Measurements from ENCODE around the gene PDYN.

GRCh38 chr20:1943275-1944002 lies 50.4 kb downstream of the PDYN start:
- TF ChIP-seq CTCF (IDR thresholded peaks at IDR 0.05) (no peak), POLR2A (IDR thresholded peaks at IDR 0.05) (no peak)
